Osteoblast (primary cell): ENCODE measurements around the gene RMND5B. TPM values are rescaled to one million over a fixed set of nuclear protein-coding genes. Genes with fewer than 3 reads are reported as not detected.

Experiments used
- DNase-seq: peaks from one replicate; pipeline ENCODE4 v3.0.0; 2011; ENCODE audit warnings: low spot score, mixed read lengths; ENCODE audit not compliant: insufficient read length; ENCODE audit errors: missing footprints
- H2AFZ ChIP-seq: 2 replicates; pipeline ENCODE4 v1.6.0; 2011; ENCODE audit warnings: mild to moderate bottlenecking, low read length
- H3K27ac ChIP-seq: 2 replicates; pipeline ENCODE4 v1.5.1; 2011; ENCODE audit warnings: mild to moderate bottlenecking, low read depth, low read length, moderate library complexity
- H3K27me3 ChIP-seq: 2 replicates; pipeline ENCODE4 v1.6.0; 2012; ENCODE audit warnings: mild to moderate bottlenecking, control low read depth, inconsistent platforms, low read length, moderate library complexity; ENCODE audit not compliant: insufficient read depth
- H3K36me3 ChIP-seq: 2 replicates; pipeline ENCODE4 v1.5.1; 2011; ENCODE audit warnings: mild to moderate bottlenecking, low read length, control low read depth, moderate library complexity; ENCODE audit not compliant: insufficient read depth
- H3K4me1 ChIP-seq: 2 replicates; pipeline ENCODE4 v1.5.1; 2011; ENCODE audit warnings: mild to moderate bottlenecking, low read length, control low read depth, moderate library complexity; ENCODE audit not compliant: insufficient read depth
- H3K4me2 ChIP-seq: 2 replicates; pipeline ENCODE4 v1.6.0; 2011; ENCODE audit warnings: mild to moderate bottlenecking, low read length; ENCODE audit not compliant: insufficient read depth
- H3K4me3 ChIP-seq: fragments of 200-600 bp; sonication (generic); 3 replicates; pipeline ENCODE4 v1.5.1; 2012; ENCODE audit warnings: mild to moderate bottlenecking, low read length, inconsistent platforms; ENCODE audit not compliant: insufficient read depth
- H3K79me2 ChIP-seq: 2 replicates; pipeline ENCODE4 v1.6.0; 2012; ENCODE audit warnings: mild to moderate bottlenecking, low read length, control low read depth, inconsistent platforms; ENCODE audit not compliant: insufficient read depth
- H3K9me3 ChIP-seq: 2 replicates; pipeline ENCODE4 v1.5.1; 2011; ENCODE audit warnings: low read depth, low read length, control low read depth
- H4K20me1 ChIP-seq: 2 replicates; pipeline ENCODE4 v1.6.0; 2012; ENCODE audit warnings: mild to moderate bottlenecking, low read length, control low read depth; ENCODE audit not compliant: insufficient read depth
- total RNA-seq: library from RNA; depleted of rRNA; stranded (reverse); fragments of >200 nt; gene quantifications from 2 replicates; pipeline ENCODE4 v1.2.3, GENCODE V29; 2012
- TF ChIP-seq, protein P1 (sequence below): IDR thresholded peaks from 2 replicates; pipeline ENCODE4 v1.5.1; 2011; ENCODE audit warnings: mild to moderate bottlenecking, low read depth, low read length, moderate library complexity; ENCODE audit errors: extremely low read depth

The RMND5B gene
- total RNA-seq, 1 donor: 20.6 TPM

DNA sequence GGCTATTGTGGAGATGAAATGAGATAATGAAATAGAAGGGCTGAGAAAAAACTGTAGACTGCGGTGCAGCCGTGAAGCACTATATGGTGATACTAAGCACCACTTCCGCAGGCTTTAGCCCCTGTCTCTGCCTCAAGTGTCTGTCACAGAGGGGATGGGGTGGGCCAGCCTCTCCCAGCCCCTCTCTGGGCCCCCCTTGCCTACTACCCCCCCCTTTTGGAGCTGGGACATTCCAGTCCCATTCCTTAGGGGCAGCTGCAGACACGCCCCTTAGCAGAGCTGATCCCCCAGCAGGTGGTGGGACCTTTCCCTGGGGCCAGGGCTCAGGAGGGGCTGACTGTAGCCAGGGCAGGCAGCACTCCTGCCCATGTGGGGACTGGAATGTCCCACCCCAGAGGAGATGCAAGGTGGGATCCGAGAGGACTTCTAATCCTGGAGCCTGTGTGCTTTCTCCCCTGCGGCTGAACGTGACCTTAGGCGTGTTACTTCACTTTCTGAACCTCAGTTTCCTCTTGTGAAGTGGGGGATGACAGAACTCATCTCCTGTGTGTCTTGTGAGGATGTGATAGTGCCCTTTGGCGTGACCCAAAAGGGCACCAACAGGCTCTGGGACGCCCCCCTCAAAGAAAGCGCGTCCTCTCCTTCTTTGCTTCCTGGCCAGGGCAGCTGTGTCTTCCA is 15.5 kb upstream of the RMND5B start:
- Histone ChIP-seq H3K4me1 (no peaks in the 10 kb centered on the region), H3K79me2 (no peaks in the 10 kb centered on the region), H3K4me2 (no peak overlapping the region), H3K36me3 (no peaks in the 10 kb centered on the region), H3K27me3 (peaks cover 44% of the 10 kb centered on the region), H4K20me1 (no peaks in the 10 kb centered on the region), H3K27ac (no peak overlapping the region), H3K9me3 (peaks cover 2% of the 10 kb centered on the region), H2AFZ (no peak overlapping the region), H3K4me3 (no peak overlapping the region)
- TF ChIP-seq, protein P1, sequence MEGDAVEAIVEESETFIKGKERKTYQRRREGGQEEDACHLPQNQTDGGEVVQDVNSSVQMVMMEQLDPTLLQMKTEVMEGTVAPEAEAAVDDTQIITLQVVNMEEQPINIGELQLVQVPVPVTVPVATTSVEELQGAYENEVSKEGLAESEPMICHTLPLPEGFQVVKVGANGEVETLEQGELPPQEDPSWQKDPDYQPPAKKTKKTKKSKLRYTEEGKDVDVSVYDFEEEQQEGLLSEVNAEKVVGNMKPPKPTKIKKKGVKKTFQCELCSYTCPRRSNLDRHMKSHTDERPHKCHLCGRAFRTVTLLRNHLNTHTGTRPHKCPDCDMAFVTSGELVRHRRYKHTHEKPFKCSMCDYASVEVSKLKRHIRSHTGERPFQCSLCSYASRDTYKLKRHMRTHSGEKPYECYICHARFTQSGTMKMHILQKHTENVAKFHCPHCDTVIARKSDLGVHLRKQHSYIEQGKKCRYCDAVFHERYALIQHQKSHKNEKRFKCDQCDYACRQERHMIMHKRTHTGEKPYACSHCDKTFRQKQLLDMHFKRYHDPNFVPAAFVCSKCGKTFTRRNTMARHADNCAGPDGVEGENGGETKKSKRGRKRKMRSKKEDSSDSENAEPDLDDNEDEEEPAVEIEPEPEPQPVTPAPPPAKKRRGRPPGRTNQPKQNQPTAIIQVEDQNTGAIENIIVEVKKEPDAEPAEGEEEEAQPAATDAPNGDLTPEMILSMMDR: no peak
- DNase-seq: peak; percentile 86

DNA sequence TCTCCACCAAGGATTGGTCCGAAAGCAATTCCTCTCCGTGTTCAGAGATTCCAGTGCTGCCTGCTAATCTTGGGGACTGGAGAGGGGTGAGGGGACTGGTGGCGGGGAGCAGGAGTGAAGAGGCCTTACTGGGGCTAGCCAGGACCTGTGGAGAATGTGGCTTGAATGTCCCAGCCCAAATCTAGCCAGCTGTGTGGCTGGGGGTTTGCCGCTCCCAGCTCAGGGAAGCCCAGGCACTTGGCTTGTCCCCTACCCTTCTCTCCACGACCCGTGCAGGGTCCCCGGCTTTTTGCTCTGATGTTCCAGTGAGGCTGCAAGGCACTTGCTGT is 15.0 kb upstream of the RMND5B start:
- Histone ChIP-seq H3K79me2 (no peaks in the 10 kb centered on the region), H3K4me2 (no peak overlapping the region), H3K27ac (no peak overlapping the region), H3K4me3 (no peak overlapping the region), H4K20me1 (no peaks in the 10 kb centered on the region), H3K27me3 (peaks cover 44% of the 10 kb centered on the region), H3K36me3 (no peaks in the 10 kb centered on the region), H3K4me1 (no peaks in the 10 kb centered on the region), H3K9me3 (peaks cover 2% of the 10 kb centered on the region), H2AFZ (no peak overlapping the region)
- TF ChIP-seq, protein P1: no peak
- peak; percentile 74 for DNase-seq

DNA sequence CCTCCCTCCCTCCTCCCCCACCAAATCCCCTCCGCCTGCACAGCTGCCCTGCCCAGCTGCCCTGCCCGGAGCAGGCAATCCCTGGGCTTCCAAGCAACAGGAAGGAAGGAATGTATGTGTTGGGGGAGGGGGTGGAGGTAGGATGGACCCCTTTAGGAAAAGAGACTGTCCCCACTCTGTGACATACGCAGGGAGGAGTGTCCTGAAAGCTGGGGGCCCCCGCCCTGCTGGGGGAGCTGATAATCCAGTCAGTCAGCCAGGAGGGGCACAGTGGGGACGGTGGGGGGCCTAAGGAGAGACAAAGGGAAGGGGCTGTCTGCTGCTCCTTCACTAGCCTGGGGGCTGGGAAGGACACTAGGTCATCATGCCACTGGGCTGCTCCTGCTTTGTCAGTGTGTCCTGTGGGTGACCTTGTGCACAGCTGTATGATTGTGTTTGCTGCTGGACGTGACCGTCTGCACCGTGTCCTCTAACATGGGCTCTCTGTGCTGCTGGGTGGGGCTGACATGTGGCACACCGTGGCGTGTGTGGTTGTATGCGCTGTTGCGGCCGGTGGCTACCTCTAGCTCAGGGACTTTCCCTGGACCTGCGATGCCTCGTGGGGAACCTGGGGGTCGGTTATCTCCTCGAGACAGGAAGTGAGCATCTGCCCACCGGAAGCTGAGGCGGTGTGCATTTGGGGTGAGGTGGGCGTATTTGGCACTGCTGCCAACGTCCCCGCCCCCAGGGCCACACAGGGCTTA is 14.5 kb upstream of the RMND5B start:
- no peak overlapping the region for H3K4me2 ChIP-seq
- H3K9me3 ChIP-seq: peaks cover 2% of the 10 kb centered on the region
- no peaks in the 10 kb centered on the region for H3K36me3 ChIP-seq
- H2AFZ ChIP-seq: no peak overlapping the region
- peak; percentile 58 for DNase-seq
- no peaks in the 10 kb centered on the region for H3K4me1 ChIP-seq
- no peaks in the 10 kb centered on the region for H3K79me2 ChIP-seq
- no peak overlapping the region for H3K27ac ChIP-seq
- peaks cover 44% of the 10 kb centered on the region for H3K27me3 ChIP-seq
- no peaks in the 10 kb centered on the region for H4K20me1 ChIP-seq
- H3K4me3 ChIP-seq: no peak overlapping the region
- TF ChIP-seq, protein P1: no peak

DNA sequence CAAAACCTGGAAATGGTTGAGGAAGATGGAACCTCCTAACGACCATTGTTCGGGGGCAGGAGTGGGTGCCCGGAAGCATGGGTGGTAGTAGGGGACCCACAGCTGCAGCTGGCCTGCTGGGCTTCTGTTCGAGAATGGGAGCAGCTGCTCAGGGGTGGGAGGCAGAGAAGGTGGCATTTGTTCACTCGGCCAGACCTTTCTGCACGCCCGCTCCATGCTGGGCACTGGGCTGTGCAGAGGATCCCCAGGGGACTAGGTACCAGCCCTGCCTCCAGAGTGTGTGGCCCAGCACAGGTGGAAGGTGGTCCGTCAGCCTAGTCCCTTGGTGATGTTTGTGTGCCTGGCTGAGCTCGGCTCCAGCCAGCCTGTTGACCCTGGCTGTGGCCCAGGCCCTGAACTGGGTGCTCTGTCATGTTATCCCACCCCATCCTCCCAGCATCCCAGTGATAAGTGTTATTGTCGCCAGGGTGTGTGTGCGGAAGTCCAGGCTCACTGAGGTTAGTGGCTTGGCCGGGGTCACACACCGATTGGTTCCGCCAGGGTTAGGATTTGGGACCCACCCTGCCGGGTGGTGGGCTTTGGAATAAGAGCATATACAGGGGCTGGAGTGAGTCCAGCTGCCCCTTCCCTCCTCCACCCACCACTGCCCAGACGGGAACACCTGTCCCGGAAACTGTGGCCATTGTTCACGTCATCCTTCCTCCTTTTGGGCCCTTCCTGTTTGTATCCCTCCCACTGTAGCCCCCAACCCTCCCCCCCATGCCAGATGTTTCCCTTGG is 12.7 kb upstream of the RMND5B start:
- no peaks in the 10 kb centered on the region for H4K20me1 ChIP-seq
- peak; percentile 74 for DNase-seq
- H2AFZ ChIP-seq: no peak overlapping the region
- no peaks in the 10 kb centered on the region for H3K36me3 ChIP-seq
- no peaks in the 10 kb centered on the region for H3K79me2 ChIP-seq
- H3K9me3 ChIP-seq: no peaks in the 10 kb centered on the region
- H3K4me1 ChIP-seq: no peaks in the 10 kb centered on the region
- H3K27me3 ChIP-seq: peaks cover 31% of the 10 kb centered on the region
- H3K4me3 ChIP-seq: no peak overlapping the region
- TF ChIP-seq, protein P1: no peak
- no peak overlapping the region for H3K4me2 ChIP-seq
- no peak overlapping the region for H3K27ac ChIP-seq
